HPDE6-E6E7 (cell line): Measurements from ENCODE around the gene MCCC2.
"Not testable (repeated sequence)": the region's sequence is repeated elsewhere in the genome, so short reads cannot be mapped to it uniquely, and the experiment has no call there.

Experiments
- DNase-seq: peaks from one replicate; pipeline ENCODE4 v3.0.0; 2011; ENCODE audit warnings: missing footprints; ENCODE audit errors: extremely low spot score

Gene MCCC2

GRCh38 chr5:71662381-71662780, 75.2 kb downstream of the MCCC2 start:
- no peak for DNase-seq

DNA sequence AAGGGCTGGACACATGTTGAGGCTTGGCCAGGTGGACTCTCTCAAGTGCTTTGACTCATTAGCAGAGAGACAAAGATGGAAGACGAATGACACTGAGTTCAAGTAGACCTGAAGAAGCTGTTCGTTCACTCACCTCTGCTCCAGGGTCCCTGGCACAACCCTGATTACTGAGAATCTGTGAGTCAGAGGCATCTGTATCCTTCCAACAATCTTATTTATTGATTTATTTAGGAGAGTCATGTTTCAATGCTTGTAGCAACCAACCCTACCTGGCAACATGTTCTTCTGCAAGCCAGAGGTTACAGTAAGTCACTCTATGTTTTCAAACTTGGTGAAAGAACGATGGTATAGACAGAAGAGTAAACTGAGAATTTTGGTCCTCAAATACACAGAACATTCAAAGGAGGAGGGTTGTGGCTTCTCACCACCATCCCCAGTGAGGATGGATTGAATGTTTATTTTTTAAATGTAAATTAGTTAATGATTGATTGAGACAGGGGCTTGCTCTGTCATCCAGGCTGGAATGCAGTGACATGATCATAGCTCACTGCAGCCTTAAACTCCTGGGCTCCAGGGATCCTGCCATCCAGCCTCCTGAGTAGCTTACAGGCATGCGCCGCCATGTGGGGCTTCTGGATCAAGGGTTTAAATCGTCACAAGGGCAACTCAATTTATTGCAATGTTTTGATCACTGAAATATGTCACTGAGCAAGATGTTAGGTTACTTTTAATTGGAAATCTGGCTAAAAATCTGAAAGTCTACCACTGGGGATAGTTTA, 76.2 kb downstream of the MCCC2 start:
- DNase-seq: no peak

DNA sequence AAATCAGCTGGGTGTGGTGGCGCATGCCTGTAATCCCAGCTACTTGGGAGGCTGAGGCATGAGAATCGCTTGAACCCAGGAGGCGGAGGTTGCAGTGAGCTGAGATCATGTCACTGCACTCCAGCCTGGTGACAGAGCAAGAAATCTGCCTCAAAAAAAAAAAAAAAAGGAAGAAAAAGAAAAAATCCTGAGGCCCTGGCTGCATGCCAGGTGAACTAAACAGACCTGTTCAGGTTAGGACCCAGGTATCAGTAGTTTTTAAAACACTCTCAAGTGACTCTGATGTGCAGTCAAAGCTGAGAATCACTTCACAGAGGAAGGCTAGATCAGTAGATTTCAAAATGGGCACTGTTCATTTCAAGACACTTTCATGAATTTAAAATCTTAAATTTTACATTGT, 77.5 kb downstream of the MCCC2 start:
- not testable (repeated sequence) for DNase-seq

DNA sequence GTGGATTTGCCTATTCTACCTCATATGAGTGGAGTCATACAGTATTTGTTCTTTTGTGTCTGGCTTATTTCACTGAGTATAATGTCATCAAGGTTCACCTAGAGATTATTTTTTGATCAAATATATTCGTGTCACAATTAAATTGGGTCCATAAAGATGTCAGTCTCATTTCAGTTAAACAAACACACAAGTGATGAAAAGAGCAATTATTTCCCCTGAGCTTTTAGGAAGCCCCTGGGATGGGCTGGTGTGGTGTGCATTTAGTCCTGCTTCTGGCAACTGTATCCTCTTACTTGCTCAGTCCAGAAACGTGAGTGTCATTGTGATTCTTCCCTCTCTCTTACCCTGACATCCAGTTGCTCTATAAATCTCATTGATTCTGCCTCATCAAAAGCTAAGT, 79.2 kb downstream of the MCCC2 start:
- DNase-seq: no peak

DNA sequence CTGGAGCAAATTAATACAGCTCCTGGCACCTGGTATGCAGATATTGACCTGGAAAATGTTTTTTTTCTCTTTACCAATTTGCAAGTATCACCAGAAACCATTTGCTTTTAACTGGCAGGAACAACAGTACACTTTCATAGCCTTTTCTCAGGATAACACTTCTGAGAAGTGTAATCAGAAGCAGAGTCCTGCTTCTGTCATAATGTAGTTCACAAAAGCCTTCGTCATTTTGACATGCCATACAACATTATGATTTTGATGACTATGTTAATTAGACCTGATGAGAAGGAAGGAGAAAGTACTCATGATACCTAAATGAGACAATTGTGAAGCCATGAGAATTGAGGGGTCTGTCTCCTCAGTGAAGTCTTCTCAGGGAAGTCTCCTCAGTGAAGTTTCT, 90.8 kb downstream of the MCCC2 start:
- no peak for DNase-seq

GRCh38 chr5:71679714-71680113, 92.6 kb downstream of the MCCC2 start:
- DNase-seq: no peak

GRCh38 chr5:71680510-71680909, 93.4 kb downstream of the MCCC2 start:
- no peak for DNase-seq

- no peak for DNase-seq
Measured at GRCh38 chr5:71681296-71681695, 94.2 kb downstream of the MCCC2 start.

GRCh38 chr5:71684309-71684708, 97.2 kb downstream of the MCCC2 start:
- DNase-seq: no peak

GRCh38 chr5:71693828-71694427, 106.8 kb downstream of the MCCC2 start:
- DNase-seq: no peak

GRCh38 chr5:71695071-71695470, 107.9 kb downstream of the MCCC2 start:
- no peak for DNase-seq

DNA sequence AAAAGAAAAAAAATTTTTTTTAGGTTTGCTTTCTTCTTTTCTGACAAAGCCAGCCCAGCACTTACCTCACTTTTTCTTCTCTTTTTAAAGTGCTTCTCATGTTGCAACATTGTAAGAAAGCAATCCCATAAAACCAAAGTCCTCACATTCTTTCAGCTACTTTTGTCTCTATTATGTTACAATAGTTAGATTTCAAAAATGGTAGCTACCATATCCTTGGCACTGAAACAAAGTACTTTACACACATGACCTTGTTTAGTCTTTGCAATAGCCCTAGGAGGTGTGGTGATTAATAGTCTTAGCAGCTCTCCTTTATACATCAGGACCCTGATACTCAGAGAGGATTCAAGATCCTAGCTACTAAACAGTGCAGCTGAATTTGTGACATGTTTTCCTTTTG, 108.5 kb downstream of the MCCC2 start:
- DNase-seq: no peak

GRCh38 chr5:71697967-71698366, 110.8 kb downstream of the MCCC2 start:
- no peak for DNase-seq

DNA sequence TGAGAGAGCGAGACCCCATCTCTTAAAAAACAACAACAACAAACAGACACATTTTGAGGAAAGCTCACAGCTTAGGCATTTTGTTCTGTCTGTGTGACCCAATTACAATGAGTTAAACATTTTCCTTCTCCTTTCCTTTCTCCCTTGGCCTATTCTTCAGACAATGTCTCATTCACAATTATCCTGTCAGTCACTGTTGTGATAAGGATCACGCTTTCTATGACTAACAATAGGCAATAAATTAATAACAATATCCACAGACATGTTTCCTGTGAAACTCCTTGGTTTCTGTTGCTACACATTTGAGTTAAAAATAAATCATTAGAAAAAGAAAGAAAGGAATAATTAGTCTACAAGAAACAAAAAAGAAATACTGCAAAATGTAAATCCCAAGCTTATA, 112.1 kb downstream of the MCCC2 start:
- no peak for DNase-seq

- no peak for DNase-seq
Measured at GRCh38 chr5:71699751-71700150, 112.6 kb downstream of the MCCC2 start.

DNA sequence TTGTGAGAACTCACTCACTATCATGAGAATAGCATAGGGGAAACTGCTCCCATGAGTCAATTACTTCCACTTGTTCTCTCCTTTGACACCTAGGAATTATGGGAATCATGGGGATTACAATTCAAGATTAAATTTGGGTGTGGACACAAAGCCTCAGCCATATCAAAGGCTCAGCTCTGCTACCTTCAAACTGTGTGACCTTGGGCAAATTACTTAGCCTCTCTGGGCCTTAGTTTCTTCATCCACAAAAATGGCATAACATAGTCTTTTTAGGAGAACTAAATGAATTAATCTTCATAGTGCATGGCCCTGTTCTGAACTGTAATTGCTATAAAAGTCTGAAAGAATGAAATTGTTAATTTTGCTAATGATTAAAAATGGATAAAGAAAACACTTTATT, 113.7 kb downstream of the MCCC2 start:
- no peak for DNase-seq

GRCh38 chr5:71701407-71701806, 114.3 kb downstream of the MCCC2 start:
- DNase-seq: no peak

GRCh38 chr5:71703941-71704340, 116.8 kb downstream of the MCCC2 start:
- no peak for DNase-seq

DNA sequence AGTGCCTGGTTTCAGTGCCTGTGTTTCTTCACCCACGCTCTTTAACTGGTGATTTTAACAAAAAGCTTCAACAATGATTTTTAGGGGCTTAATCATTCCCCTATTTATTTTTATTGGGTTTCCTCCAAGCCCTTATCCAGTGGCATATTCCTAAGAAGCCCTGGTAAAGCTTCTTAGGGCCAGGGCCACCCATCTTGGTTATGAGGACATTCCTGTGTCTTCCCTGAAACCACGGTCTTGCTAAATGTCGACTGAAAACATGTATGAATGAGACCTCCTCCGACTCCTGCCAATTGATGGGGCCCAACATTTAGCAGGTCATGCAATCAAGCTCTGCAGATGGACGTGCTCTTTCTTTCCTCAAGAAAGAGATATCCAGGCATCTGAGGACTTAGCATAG, 118.3 kb downstream of the MCCC2 start:
- no peak for DNase-seq

DNA sequence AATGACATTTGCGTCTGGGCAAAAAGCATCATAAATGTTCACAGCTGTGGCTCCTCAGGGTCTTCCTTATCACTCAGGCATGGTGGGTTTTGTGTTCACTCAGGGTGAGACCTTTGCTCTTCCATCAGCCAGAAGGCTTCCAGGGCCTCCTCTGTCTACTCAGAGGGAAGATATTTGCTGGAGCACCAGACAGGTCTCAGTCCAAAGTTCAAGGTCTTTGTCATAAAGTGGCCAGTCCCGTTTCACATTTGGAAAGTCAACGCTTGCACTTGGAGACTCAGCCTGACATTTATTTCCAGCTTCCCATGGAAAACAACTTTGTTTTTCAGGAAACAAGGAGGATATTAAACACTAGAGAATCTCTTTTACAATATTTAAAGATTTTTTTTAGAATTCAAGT, 119.8 kb downstream of the MCCC2 start:
- DNase-seq: no peak
